Vagina (tissue), 2 donors: ENCODE measurements around the gene ABHD16A. TPM values are rescaled to one million over a fixed set of nuclear protein-coding genes. Genes with fewer than 3 reads are reported as not detected.

ENCODE experiments used
- DNase-seq, 2 donors: peaks; one replicate each; pipeline ENCODE4 v3.0.0-alpha.2; 2017; ENCODE audit errors: extremely low spot score in 2 of 2
- H3K27ac ChIP-seq: fragments of 200-600 bp; sonication (generic); one replicate; pipeline ENCODE4 v1.5.1; 2019
- H3K27me3 ChIP-seq: fragments of 200-600 bp; sonication (generic); one replicate; pipeline ENCODE4 v1.5.1; 2019
- H3K36me3 ChIP-seq, 2 donors: fragments of 200-600 bp; sonication (generic); one replicate each; pipeline ENCODE4 v1.5.1; 2017 to 2019
- H3K4me1 ChIP-seq: fragments of 200-600 bp; sonication (generic); one replicate; pipeline ENCODE4 v1.5.1; 2019
- H3K4me3 ChIP-seq, 2 donors: fragments of 200-600 bp; sonication (generic); 1 replicate in 1 of 2; 2 replicates in 1 of 2; pipeline ENCODE4 v1.5.1; 2016 to 2019
- H3K9me3 ChIP-seq: fragments of 200-600 bp; sonication (generic); one replicate; pipeline ENCODE4 v1.5.1; 2019
- CTCF ChIP-seq, 3 experiments: fragments of 450-650 bp in 2 of 3; fragments of 200-600 bp in 1 of 3; sonication (generic) in 1 of 3; IDR thresholded peaks; one replicate each; pipeline ENCODE4 v1.5.1; 2017 to 2019; ENCODE audit warnings: antibody characterized with exemption in 3 of 3, mild to moderate bottlenecking in 2 of 3, moderate library complexity in 2 of 3
- POLR2A ChIP-seq, 2 donors: fragments of 450-650 bp; IDR thresholded peaks; one replicate each; pipeline ENCODE4 v1.6.1; 2017; ENCODE audit warnings: antibody characterized with exemption in 2 of 2, mild to moderate bottlenecking in 2 of 2, moderate library complexity in 2 of 2
- POLR2AphosphoS5 ChIP-seq, 2 donors: sonication (generic); formaldehyde crosslinking; IDR thresholded peaks; one replicate each; pipeline ENCODE4 v1.9.0; 2017; ENCODE audit warnings: antibody characterized with exemption in 2 of 2, mild to moderate bottlenecking in 2 of 2, low read depth in 1 of 2; ENCODE audit not compliant: insufficient read depth in 1 of 2
- intact Hi-C: fragments of 100-400 bp; cut with DNase I; formaldehyde crosslinking; loops from one replicate; pipeline ENCODE4 v1.15.1; 2023
- total RNA-seq: library from RNA; depleted of rRNA; stranded (reverse); fragments of >200 nt; gene quantifications from one replicate; pipeline ENCODE4 v1.2.3, GENCODE V29; 2016

The ABHD16A gene
- 53.0 TPM for total RNA-seq

- H3K27me3 ChIP-seq: no peaks in the 10 kb centered on the region
- H3K4me3 ChIP-seq: peak within 1 kb of the TSS; percentile 71 to 80
- peak within 1 kb of the TSS; percentile 98 for H3K27ac ChIP-seq
- intact Hi-C loops: no loop called here
- no peaks in the 10 kb centered on the region for H3K9me3 ChIP-seq
- H3K36me3 ChIP-seq: peaks cover 0 to 15% of the 10 kb centered on the region in 2 donors
- TF ChIP-seq POLR2A (IDR thresholded peaks at IDR 0.05) (peak; percentile 94 to 98), POLR2AphosphoS5 (IDR thresholded peaks at IDR 0.05; ENCODE audit: insufficient read depth in 1 of 2, low read depth in 1 of 2) (peak; percentile 100), CTCF (IDR thresholded peaks at IDR 0.05) (peak in 1 of 3 experiments; percentile 22)
- DNase-seq: peak; percentile 99
- peaks cover 28% of the 10 kb centered on the region for H3K4me1 ChIP-seq
These were observed at the start of gene ABHD16A for GRCh38 chr6:31702819-31703716. Gene ABHD16A (minus strand): TSS chr6:31703324. CDS start chr6:31703281, 43 bp downstream.

GRCh38 chr6:31752739-31753319 is 49.7 kb upstream of the ABHD16A start:
- H3K27me3 ChIP-seq: no peaks in the 10 kb centered on the region
- no peak for DNase-seq
- TF ChIP-seq CTCF (IDR thresholded peaks at IDR 0.05) (no peak), POLR2AphosphoS5 (IDR thresholded peaks at IDR 0.05; ENCODE audit: insufficient read depth in 1 of 2, low read depth in 1 of 2) (no peak), POLR2A (IDR thresholded peaks at IDR 0.05) (no peak)
- no peaks in the 10 kb centered on the region for H3K9me3 ChIP-seq
- H3K36me3 ChIP-seq: no peaks in the 10 kb centered on the region
- H3K4me3 ChIP-seq: no peak overlapping the region
- intact Hi-C loops: no loop called here
- H3K4me1 ChIP-seq: no peaks in the 10 kb centered on the region
- H3K27ac ChIP-seq: no peak overlapping the region

- Histone ChIP-seq H3K9me3 (no peaks in the 10 kb centered on the region), H3K4me3 (no peak overlapping the region), H3K4me1 (no peaks in the 10 kb centered on the region), H3K36me3 (no peaks in the 10 kb centered on the region), H3K27ac (no peak overlapping the region), H3K27me3 (no peaks in the 10 kb centered on the region)
- DNase-seq: no peak
- intact Hi-C loops: no loop called here
- TF ChIP-seq POLR2A (IDR thresholded peaks at IDR 0.05): no peak
These were observed 47.4 kb upstream of the ABHD16A start for GRCh38 chr6:31750411-31751022.

DNA sequence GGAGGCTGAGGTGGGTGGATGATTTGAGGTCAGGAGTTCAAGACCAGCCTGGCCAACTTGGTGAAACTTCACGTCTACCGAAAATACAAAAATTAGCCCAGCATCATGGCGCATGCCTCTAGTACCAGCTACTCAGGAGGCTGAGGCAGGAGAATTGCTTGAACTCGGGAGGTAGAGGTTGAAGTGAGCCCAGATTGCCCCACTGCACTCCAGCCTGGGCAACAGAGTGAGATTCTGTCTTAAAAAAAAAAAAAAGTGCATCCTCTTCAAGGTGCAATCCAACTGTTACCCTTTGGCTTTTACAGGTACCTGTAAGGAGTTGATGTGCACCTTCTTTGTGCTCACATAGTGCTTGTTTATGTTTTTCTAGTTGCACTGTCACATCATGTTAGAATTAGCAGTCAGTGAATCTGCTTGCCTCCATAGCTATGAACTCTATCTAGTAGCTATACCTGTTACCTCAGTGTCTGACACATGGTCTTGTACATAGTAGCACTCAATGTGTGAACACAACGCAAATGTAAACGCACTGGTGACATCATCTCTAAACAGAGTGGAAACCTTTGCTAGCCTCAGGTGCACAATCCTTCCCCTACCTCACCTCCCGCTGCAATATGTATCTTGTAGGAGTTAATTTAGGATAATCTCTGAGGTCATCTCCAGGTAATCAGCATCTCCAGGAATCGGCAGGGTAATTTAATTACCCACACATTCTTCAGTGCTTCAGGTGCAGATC is 46.3 kb upstream of the ABHD16A start:
- no peaks in the 10 kb centered on the region for H3K4me1 ChIP-seq
- no peaks in the 10 kb centered on the region for H3K27me3 ChIP-seq
- no peak overlapping the region for H3K4me3 ChIP-seq
- TF ChIP-seq POLR2A (IDR thresholded peaks at IDR 0.05) (no peak), POLR2AphosphoS5 (IDR thresholded peaks at IDR 0.05; ENCODE audit: insufficient read depth in 1 of 2, low read depth in 1 of 2) (no peak), CTCF (IDR thresholded peaks at IDR 0.05) (no peak)
- H3K9me3 ChIP-seq: no peaks in the 10 kb centered on the region
- H3K27ac ChIP-seq: no peak overlapping the region
- no peak for DNase-seq
- H3K36me3 ChIP-seq: no peaks in the 10 kb centered on the region
- intact Hi-C loops: no loop called here

GRCh38 chr6:31744422-31744821 is 41.3 kb upstream of the ABHD16A start:
- no peak overlapping the region for H3K27ac ChIP-seq
- intact Hi-C loops: no loop called here
- H3K36me3 ChIP-seq: no peaks in the 10 kb centered on the region
- H3K9me3 ChIP-seq: no peaks in the 10 kb centered on the region
- DNase-seq: no peak
- H3K4me1 ChIP-seq: peaks cover 10% of the 10 kb centered on the region
- no peaks in the 10 kb centered on the region for H3K27me3 ChIP-seq
- H3K4me3 ChIP-seq: no peak overlapping the region
- TF ChIP-seq CTCF (IDR thresholded peaks at IDR 0.05): no peak
- TF ChIP-seq POLR2A (IDR thresholded peaks at IDR 0.05): no peak
- no peak for TF ChIP-seq POLR2AphosphoS5 (IDR thresholded peaks at IDR 0.05; ENCODE audit: insufficient read depth in 1 of 2, low read depth in 1 of 2)
